ENCODE measurements around the gene OR2W3.

Gene OR2W3

DNA sequence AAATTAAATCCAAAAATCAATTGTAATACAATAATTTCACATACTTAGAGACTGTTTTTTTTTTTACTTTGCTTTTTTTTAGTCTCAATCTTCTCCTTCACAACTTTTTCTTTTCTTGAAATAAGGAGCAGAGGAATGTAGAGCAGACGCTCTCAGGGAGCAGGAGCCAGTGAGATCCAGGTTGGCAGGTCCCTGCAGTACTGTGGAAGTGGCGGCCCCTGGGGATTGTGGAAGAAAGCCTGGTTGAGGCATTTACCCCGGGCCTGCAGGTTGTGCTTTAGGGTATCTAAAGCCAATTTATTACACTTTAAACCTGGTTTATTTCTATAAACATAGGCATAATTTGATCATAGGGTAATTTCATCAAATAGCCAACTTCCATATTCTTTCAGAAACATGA, 28.6 kb downstream of the OR2W3 start:
- no peak for DNase-seq

DNA sequence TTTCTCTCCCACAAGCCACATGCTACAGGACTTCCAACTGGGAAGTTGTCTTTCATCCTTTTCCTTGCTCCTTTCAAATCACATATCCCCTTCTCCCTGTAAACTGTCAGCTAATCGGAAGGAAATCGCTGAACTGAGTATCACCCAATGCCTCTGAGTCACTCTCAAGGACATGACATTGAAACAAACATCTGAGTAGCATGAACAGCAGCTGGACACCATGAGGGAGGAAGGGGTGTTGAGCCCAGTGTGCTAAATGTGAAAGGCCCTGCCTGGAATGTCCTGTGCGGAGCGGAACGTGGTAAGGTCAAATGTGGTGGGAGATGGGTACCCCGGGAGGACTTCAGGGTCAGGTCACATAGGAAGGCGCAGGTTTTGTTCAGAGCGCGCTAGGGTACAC, 29.5 kb downstream of the OR2W3 start, which contains the start of gene OR2AJ1:
Gene OR2AJ1, plus strand, starts transcription at position 22 of the 400 bp plus-strand sequence. CDS start 8,880 bp downstream, outside the sequence.
- DNase-seq = no peak

DNA sequence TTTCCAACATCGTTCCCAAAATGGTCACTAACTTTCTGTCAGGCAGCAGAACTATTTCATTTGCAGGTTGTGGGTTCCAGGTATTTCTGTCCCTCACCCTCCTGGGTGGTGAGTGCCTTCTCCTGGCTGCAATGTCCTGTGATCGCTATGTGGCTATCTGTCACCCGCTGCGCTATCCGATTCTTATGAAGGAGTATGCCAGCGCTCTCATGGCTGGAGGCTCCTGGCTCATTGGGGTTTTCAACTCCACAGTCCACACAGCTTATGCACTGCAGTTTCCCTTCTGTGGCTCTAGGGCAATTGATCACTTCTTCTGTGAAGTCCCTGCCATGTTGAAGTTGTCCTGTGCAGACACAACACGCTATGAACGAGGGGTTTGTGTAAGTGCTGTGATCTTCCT, 38.6 kb downstream of the OR2W3 start:
- DNase-seq = no peak

DNA sequence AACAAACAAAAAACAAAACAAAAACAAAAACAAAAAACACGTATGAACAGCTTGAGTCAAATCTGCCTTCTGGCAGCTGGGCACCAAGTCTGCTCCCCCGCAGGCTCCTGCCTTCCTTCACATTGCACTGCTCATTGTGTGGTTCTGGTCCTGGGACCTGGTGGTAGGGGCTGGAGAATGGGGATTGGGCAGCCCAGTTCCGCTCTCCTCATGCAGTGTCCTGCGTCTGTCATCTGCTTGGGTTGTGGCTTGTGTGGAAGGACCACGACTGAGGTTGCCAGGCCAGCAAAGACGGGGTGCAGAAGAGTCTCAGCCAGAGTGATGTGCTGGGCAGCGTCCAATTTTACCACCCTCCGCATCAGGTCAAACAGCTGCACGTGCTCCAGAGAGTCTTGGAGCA, 40.4 kb downstream of the OR2W3 start:
- DNase-seq = no peak

DNA sequence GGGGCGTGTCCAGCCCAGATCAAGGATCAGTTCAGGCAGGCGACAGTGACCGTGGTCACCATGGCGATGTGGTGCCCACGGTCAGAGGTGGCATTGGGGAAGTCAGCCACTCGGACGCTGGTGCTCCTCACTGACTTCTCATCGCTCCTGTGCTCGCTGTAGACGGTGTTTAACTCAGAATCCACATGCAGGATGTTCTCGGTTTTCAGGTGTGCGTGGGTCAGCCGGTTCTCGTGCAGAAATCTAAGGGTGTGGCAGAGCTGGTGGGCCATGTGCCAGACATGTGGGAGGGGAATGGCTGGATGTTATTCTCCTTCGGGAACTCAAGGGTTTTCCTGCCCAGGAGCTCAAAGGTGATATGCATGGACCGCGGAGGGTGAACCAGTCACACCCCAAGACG, 41.0 kb downstream of the OR2W3 start:
- DNase-seq = no peak

DNA sequence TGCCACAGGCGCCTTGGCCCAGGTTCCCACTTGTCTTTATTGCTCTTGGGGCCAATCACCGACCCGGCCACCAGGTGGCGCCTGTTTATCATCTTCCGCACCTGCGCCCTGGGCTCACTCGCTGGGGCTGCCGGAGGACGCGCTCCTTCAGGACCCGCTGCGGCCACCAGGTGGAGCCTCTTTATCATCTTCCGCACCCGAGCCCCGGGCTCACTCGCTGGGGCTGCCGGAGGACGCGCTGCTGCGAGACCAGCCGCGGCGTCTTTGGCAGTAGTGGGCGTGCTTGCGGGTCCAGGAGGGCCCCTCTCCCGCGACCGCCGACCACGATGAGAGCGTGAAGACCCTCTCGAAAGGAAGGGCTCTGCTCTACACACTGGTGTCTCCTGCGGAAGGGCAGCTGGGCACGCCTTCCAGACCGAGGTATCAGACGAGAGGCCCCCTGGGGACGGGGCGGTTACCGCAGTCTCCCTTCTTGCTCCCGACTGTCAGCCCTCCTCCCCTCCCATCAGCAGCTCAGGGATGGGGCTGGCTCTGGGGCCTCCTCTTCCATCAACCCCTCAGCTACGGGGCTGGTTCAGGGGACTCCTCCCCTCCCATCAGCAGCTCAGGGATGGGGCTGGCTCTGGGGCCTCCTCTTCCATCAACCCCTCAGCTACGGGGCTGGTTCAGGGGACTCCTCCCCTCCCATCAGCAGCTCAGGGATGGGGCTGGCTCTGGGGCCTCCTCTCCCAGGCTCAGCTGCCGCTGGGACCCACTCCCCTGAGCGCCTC, 41.8 kb downstream of the OR2W3 start:
- peak; percentile 15 for DNase-seq

DNA sequence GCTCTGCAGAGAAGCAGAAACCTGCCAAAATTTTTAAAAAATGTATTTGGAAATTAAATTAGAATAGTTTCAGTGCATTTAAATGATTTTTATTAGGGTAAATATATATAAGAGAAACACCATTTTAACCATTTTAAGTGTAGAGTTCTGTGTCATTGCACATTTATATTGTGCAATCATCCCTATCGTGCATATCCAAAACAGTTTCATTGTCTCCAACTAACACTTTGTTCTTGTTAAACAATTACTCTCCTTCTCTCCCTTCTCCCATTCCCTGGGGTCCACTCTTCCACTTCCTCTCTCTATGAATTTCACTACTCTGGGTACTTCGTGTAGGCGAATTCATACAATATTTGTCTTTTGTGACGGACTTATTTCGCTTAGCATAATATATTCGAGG, 47.2 kb downstream of the OR2W3 start:
- no peak for DNase-seq
